Measurements from ENCODE around the gene LDB2.

Gene LDB2

GRCh38 chr4:16685536-16685935 is 212.9 kb downstream of the LDB2 start:
- no peak for DNase-seq (ENCODE audit: low spot score)

- no peak for DNase-seq (ENCODE audit: low spot score)
These were observed 213.5 kb downstream of the LDB2 start for GRCh38 chr4:16684935-16685334.

- no peak for DNase-seq (ENCODE audit: low spot score)
These were observed 214.3 kb downstream of the LDB2 start for GRCh38 chr4:16684097-16684496.

GRCh38 chr4:16682975-16683374 is 215.5 kb downstream of the LDB2 start:
- DNase-seq (ENCODE audit: low spot score), result no peak

- no peak for DNase-seq (ENCODE audit: low spot score)
These were observed 221.2 kb downstream of the LDB2 start for GRCh38 chr4:16677001-16677944.

GRCh38 chr4:16676230-16676770 is 222.1 kb downstream of the LDB2 start:
- no peak for DNase-seq (ENCODE audit: low spot score)

- DNase-seq (ENCODE audit: low spot score), result no peak
These were observed 224.4 kb downstream of the LDB2 start for GRCh38 chr4:16674082-16674481.

GRCh38 chr4:16672421-16672820 is 226.0 kb downstream of the LDB2 start:
- DNase-seq (ENCODE audit: low spot score), result no peak

- DNase-seq (ENCODE audit: low spot score), result no peak
These were observed 226.7 kb downstream of the LDB2 start for GRCh38 chr4:16671741-16672140.

GRCh38 chr4:16670727-16671126 is 227.7 kb downstream of the LDB2 start:
- DNase-seq (ENCODE audit: low spot score), result no peak

- DNase-seq (ENCODE audit: low spot score), result no peak
These were observed 229.4 kb downstream of the LDB2 start for GRCh38 chr4:16669036-16669435.

GRCh38 chr4:16668488-16668887 is 230.0 kb downstream of the LDB2 start:
- DNase-seq (ENCODE audit: low spot score), result no peak

GRCh38 chr4:16667464-16667863 is 231.0 kb downstream of the LDB2 start:
- DNase-seq (ENCODE audit: low spot score), result no peak

GRCh38 chr4:16665942-16666551 is 232.4 kb downstream of the LDB2 start:
- DNase-seq (ENCODE audit: low spot score), result no peak

GRCh38 chr4:16663732-16664131 is 234.7 kb downstream of the LDB2 start:
- DNase-seq (ENCODE audit: low spot score), result no peak

GRCh38 chr4:16663307-16663706 is 235.1 kb downstream of the LDB2 start:
- no peak for DNase-seq (ENCODE audit: low spot score)

GRCh38 chr4:16661813-16662212 is 236.6 kb downstream of the LDB2 start:
- no peak for DNase-seq (ENCODE audit: low spot score)

- DNase-seq (ENCODE audit: low spot score), result no peak
These were observed 237.8 kb downstream of the LDB2 start for GRCh38 chr4:16660656-16661055.

GRCh38 chr4:16659694-16660093 is 238.8 kb downstream of the LDB2 start:
- DNase-seq (ENCODE audit: low spot score), result no peak

- DNase-seq (ENCODE audit: low spot score), result no peak
These were observed 239.4 kb downstream of the LDB2 start for GRCh38 chr4:16659079-16659478.

GRCh38 chr4:16658183-16658582 is 240.3 kb downstream of the LDB2 start:
- DNase-seq (ENCODE audit: low spot score), result no peak

GRCh38 chr4:16655111-16655510 is 243.3 kb downstream of the LDB2 start:
- no peak for DNase-seq (ENCODE audit: low spot score)

- DNase-seq (ENCODE audit: low spot score), result no peak
These were observed 245.6 kb downstream of the LDB2 start for GRCh38 chr4:16652732-16653305.

Measured in CD4-positive, alpha-beta T cell treated with Interleukin-15 for 4 hours (primary cell).